ENCODE results near the gene SPRED2. TPM values are rescaled to one million over a fixed set of nuclear protein-coding genes. Genes with fewer than 3 reads are reported as not detected.
A peak's percentile ranks its signal among the peaks of the same experiment; 100 is the strongest.

SPRED2 gene
- total RNA-seq, 1 donor from 2014 or later = 18.4 TPM

DNA sequence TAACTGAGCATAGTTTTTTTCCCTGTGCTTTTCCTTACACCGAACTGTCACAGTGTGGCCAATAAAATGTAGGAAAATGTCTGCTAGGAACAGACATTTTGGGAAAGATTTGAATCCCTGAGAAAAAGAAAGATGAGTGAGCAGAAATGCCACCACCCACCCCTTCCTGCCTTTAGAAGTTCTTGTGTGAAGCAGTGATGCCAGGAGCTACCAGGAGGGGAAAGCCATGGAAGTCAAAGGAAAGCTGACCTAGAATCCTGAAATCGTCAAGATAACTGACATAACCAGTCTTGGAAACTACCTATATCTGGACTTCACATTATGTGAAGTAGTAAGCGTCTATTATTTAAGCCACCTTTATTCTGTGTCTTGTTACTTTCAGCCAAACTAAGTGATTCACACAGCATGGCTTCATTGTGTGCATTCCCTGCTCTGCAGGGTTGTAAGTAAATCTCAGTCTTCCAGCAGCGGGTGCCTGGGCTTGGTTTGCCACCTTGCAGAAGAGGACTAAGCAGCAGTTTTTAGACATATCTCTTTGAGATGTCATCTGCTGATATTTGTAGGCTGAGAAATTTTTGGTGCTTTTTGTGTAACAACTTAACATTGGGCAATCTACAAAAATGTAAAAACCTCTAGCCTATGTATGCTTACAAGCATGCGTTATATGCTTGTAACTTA lies 11.2 kb upstream of the SPRED2 start:
- Histone ChIP-seq H3K4me1 (no peaks in the 10 kb centered on the region), H3K36me3 (no peaks in the 10 kb centered on the region), H3K9me3 (no peaks in the 10 kb centered on the region), H3K27ac (no peak overlapping the region), H3K4me3 (no peak overlapping the region), H3K27me3 (no peaks in the 10 kb centered on the region)
- TF ChIP-seq POLR2A (IDR thresholded peaks at IDR 0.05) = no peak
- TF ChIP-seq POLR2AphosphoS5 (IDR thresholded peaks at IDR 0.05; ENCODE audit: insufficient read depth in 1 of 2, low read depth in 1 of 2) = no peak
- TF ChIP-seq CTCF (IDR thresholded peaks at IDR 0.05) = no peak
- intact Hi-C loops (cut with DNase I) = no loop called here
- no peak for DNase-seq (ENCODE audit: extremely low spot score in 2 of 2)

DNA sequence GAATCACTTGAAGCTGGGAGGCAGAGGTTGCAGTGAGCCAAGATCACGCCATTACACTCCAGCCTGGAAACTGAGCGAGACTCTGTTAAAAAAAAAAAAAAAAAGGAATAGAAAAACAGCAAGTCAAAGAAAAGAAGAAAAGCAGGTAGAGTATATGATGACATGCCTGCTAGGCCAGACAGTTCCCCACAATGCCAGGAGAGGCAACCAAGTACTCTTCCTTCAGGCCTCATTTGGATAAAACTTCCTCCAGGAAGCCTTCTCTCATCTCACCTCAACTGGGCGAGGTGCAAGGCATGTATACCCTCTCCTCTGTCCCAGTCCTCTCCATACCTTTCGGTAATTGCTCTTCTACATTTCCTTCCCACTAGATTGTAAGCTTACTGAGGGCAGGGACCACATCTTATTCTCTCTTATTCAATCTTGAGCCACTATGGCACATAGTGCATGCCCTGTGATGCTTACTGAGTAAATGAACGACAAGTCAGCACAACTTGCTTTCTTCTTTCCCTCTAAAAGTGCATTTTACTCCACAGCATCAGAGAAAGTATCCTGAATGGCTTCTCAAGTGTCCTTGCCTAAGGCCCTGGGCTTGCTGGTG lies 10.1 kb upstream of the SPRED2 start:
- H3K9me3 ChIP-seq = no peaks in the 10 kb centered on the region
- no peak for DNase-seq (ENCODE audit: extremely low spot score in 2 of 2)
- H3K4me3 ChIP-seq = no peak overlapping the region
- no peaks in the 10 kb centered on the region for H3K4me1 ChIP-seq
- no peak overlapping the region for H3K27ac ChIP-seq
- no peaks in the 10 kb centered on the region for H3K36me3 ChIP-seq
- no peaks in the 10 kb centered on the region for H3K27me3 ChIP-seq
- TF ChIP-seq POLR2A (IDR thresholded peaks at IDR 0.05) (no peak), POLR2AphosphoS5 (IDR thresholded peaks at IDR 0.05; ENCODE audit: insufficient read depth in 1 of 2, low read depth in 1 of 2) (no peak), CTCF (IDR thresholded peaks at IDR 0.05) (no peak)
- intact Hi-C loops (cut with DNase I) = no loop called here

DNA sequence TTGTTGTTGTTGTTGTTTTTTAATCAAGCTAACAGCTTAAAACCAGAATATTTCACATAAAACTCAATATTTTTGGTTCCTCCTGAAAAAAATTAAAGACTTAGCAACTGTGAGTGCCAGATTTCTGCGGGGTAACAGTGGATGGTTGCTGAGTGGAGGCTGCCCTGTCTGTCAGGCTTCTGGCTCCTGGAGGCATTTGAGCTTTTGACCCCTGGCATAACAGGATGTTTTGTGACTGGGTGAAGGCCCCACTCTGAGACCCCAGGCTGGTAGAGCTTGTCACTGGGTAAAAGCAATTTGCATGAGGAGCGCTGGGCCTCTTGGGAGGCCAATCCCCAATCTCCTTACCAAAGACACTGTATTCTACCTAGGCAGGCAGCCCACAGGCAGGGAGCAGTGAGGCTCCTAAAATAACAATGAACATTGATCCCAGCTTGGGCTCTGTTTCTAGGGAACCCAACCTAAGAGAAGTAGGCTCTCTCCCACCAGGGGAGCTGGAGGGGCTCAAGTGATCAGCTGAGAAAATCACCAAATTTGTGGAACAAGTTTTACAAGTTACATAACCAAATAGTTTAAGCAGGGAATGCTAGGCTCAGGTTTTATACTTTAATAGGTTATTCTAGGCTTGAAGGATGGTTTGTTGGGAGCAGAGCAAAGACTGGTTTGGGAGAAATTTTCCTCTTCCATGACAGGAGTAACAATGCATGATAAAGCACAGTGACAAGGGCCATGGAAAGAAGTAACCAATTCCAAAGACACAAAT lies 5.9 kb upstream of the SPRED2 start:
- no peak for DNase-seq (ENCODE audit: extremely low spot score in 2 of 2)
- H3K27ac ChIP-seq = no peak overlapping the region

DNA sequence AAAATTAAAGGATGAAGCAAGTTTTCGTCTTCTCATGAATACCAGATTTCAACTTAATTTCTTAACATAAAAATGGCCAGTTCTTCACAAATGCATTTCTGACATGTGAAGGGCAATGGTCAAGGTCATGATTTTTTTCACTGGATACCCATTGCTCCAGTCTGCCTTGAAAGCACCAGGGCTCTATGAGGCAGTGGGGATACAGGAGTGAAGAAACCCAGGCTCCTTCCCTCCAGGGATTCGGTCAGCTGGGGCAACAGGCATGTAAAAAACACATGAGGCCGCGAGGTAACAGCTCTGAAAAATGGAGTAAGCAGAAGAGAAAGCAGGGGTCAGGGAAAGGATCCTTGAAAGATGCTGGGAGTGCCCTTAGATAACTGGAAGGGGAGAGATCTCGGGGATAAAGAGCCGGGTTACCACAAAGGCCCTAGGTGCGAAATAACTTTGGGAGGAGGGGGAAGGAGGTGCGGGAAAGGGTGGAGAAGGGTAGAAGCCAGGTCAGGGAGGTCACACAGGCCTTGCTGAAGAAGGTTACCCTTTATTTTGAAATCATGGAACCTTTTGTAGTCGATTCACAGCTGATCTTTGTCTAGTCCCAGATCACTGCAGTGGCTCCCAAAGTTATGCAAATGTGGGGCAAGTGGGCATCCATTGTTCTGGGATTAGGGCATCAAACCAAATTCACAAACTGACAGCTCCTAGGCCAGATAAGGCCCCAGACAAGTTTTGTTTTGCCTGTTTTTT lies 5.2 kb upstream of the SPRED2 start:
- DNase-seq (ENCODE audit: extremely low spot score in 2 of 2) = no peak
- H3K4me1 ChIP-seq = peaks cover 16% of the 10 kb centered on the region
- no peaks in the 10 kb centered on the region for H3K27me3 ChIP-seq
- TF ChIP-seq CTCF (IDR thresholded peaks at IDR 0.05) (no peak), POLR2AphosphoS5 (IDR thresholded peaks at IDR 0.05; ENCODE audit: insufficient read depth in 1 of 2, low read depth in 1 of 2) (no peak), POLR2A (IDR thresholded peaks at IDR 0.05) (no peak)
- intact Hi-C loops (cut with DNase I) = loop anchor here (10.0 kb wide), 2 partner anchors 173 to 383 kb away; partner anchors contain the start of gene CEP68
- peak overlapping the region; percentile 94 for H3K27ac ChIP-seq
- H3K4me3 ChIP-seq = no peak overlapping the region
- no peaks in the 10 kb centered on the region for H3K36me3 ChIP-seq
- H3K9me3 ChIP-seq = no peaks in the 10 kb centered on the region

More for the DNA sequence above, 5.9 kb upstream of the SPRED2 start:
- H3K27me3 ChIP-seq = no peaks in the 10 kb centered on the region
- intact Hi-C loops (cut with DNase I) = loop anchor here (10.0 kb wide), 2 partner anchors 174 to 384 kb away; partner anchors contain the start of gene CEP68
- H3K4me1 ChIP-seq = peaks cover 10% of the 10 kb centered on the region
- no peaks in the 10 kb centered on the region for H3K9me3 ChIP-seq
- TF ChIP-seq POLR2A (IDR thresholded peaks at IDR 0.05) (no peak), CTCF (IDR thresholded peaks at IDR 0.05) (no peak), POLR2AphosphoS5 (IDR thresholded peaks at IDR 0.05; ENCODE audit: insufficient read depth in 1 of 2, low read depth in 1 of 2) (no peak)
- no peaks in the 10 kb centered on the region for H3K36me3 ChIP-seq
- H3K4me3 ChIP-seq = no peak overlapping the region

All from vagina (tissue), 2 donors.